CD4-positive, alpha-beta memory T cell (primary cell): Measurements from ENCODE around the gene SMOC1. TPM values are rescaled to one million over a fixed set of nuclear protein-coding genes. Genes with fewer than 3 reads are reported as not detected.

Experiments used
- CTCF ChIA-PET: fragments of 350-600 bp; sonication (Branson Sonifier 250); formaldehyde crosslinking; loops from one replicate; lab custom pipeline; 2021; ENCODE audit warnings: inconsistent platforms; ENCODE audit not compliant: partially characterized antibody; lab: Charles Lee
- POLR2A ChIA-PET: fragments of 350-600 bp; sonication (Branson Sonifier 250); formaldehyde crosslinking; loops from one replicate; lab custom pipeline; 2021; ENCODE audit not compliant: partially characterized antibody; lab: Charles Lee
- DNase-seq, 5 donors: peaks; one replicate each; pipeline versions ENCODE4 v3.0.0 to v3.0.0-alpha.2; 2020 to 2022; ENCODE audit warnings: mixed read lengths in 1 of 5
- H3K27ac ChIP-seq: one replicate; pipeline ENCODE4 v1.7.0; 2013; ENCODE audit warnings: low read depth, low read length
- H3K27me3 ChIP-seq: 2 replicates; pipeline ENCODE4 v1.7.0; 2013; ENCODE audit warnings: mild to moderate bottlenecking, low read length, moderate library complexity; ENCODE audit not compliant: insufficient read depth
- H3K36me3 ChIP-seq: 2 replicates; pipeline ENCODE4 v1.7.0; 2013; ENCODE audit warnings: mild to moderate bottlenecking, low read length, moderate library complexity; ENCODE audit not compliant: insufficient read depth
- H3K4me1 ChIP-seq: 2 replicates; pipeline ENCODE4 v1.7.0; 2013; ENCODE audit warnings: mild to moderate bottlenecking, low read length, moderate library complexity; ENCODE audit not compliant: insufficient read depth
- H3K4me3 ChIP-seq, 2 donors: one replicate each; pipeline ENCODE4 v1.7.0; 2013; ENCODE audit warnings: low read length in 2 of 2, mild to moderate bottlenecking in 1 of 2
- H3K9me3 ChIP-seq, 2 donors: one replicate each; pipeline ENCODE4 v1.7.0; 2013; ENCODE audit warnings: low read length in 2 of 2, control low read depth in 1 of 2; ENCODE audit not compliant: control insufficient read depth in 1 of 2
- H3K27ac Mint-ChIP-seq, 7 donors: one replicate each; pipeline ENCODE4 v1.8.0; 2020 to 2021; ENCODE audit warnings: mixed read lengths in 7 of 7, mild to moderate bottlenecking in 6 of 7, inconsistent platforms in 3 of 7, moderate library complexity in 3 of 7
- H3K27me3 Mint-ChIP-seq, 2 donors: one replicate each; pipeline ENCODE4 v1.8.0; 2020 to 2021; ENCODE audit warnings: mixed read lengths in 2 of 2
- H3K36me3 Mint-ChIP-seq, 2 donors: one replicate each; pipeline ENCODE4 v1.8.0; 2020 to 2021; ENCODE audit warnings: mixed read lengths in 2 of 2, inconsistent platforms in 1 of 2, mild to moderate bottlenecking in 1 of 2
- H3K4me1 Mint-ChIP-seq, 4 donors: one replicate each; pipeline ENCODE4 v1.8.0; 2020 to 2021; ENCODE audit warnings: mixed read lengths in 4 of 4, mild to moderate bottlenecking in 1 of 4
- H3K4me3 Mint-ChIP-seq, 8 donors: one replicate each; pipeline ENCODE4 v1.8.0; 2020 to 2021; ENCODE audit warnings: mixed read lengths in 8 of 8, mild to moderate bottlenecking in 7 of 8, moderate library complexity in 6 of 8, inconsistent platforms in 3 of 8
- H3K9me3 Mint-ChIP-seq, 8 donors: one replicate each; pipeline ENCODE4 v1.8.0; 2020 to 2021; ENCODE audit warnings: mixed read lengths in 8 of 8, mild to moderate bottlenecking in 5 of 8, inconsistent platforms in 3 of 8, moderate library complexity in 1 of 8
- intact Hi-C: fragments of 100-400 bp; cut with micrococcal nuclease; formaldehyde crosslinking; loops from one replicate; pipeline ENCODE4 v1.15.1; 2023
- polyA plus RNA-seq, 2 donors: library from polyadenylated mRNA; unstranded; fragments of 300-500 nt; fragmentation: Illumina TruSeq; gene quantifications; one replicate each; pipeline ENCODE4 v1.2.3, GENCODE V29; 2021
- total RNA-seq, 2 experiments: library from RNA; stranded (reverse); gene quantifications; one replicate each; pipeline ENCODE4 v1.2.3, GENCODE V29; 2021

Gene SMOC1
- total and polyA plus RNA-seq, 4 experiments from 2014 or later = not detected

GRCh38 chr14:70029296-70030132 is 150.3 kb downstream of the SMOC1 start:
- H3K27ac Mint-ChIP-seq = no peak overlapping the region
- H3K4me1 Mint-ChIP-seq = peaks cover 0 to 4% (median under 1%) of the 10 kb centered on the region in 4 donors
- no peaks in the 10 kb centered on the region for H3K36me3 ChIP-seq
- intact Hi-C loops = loop anchor here (5.0 to 10.0 kb wide), 2 partner anchors 295 to 427 kb away; no protein-coding TSS in a partner anchor
- ChIA-PET CTCF (interaction anchor here (1.6 to 3.6 kb wide), 2 partner anchors 208 to 211 kb away, joined by 5 to 35 read pairs; no protein-coding TSS in a partner anchor), POLR2A (no interaction called here)
- H3K4me1 ChIP-seq = no peaks in the 10 kb centered on the region
- no peaks in the 10 kb centered on the region for H3K27me3 ChIP-seq
- no peaks in the 10 kb centered on the region for H3K9me3 ChIP-seq
- H3K36me3 Mint-ChIP-seq = no peaks in the 10 kb centered on the region
- peaks cover 3 to 13% of the 10 kb centered on the region in 2 donors for H3K27me3 Mint-ChIP-seq
- H3K4me3 ChIP-seq = no peak overlapping the region
- H3K27ac ChIP-seq = no peak overlapping the region
- no peak for DNase-seq
- no peak overlapping the region for H3K4me3 Mint-ChIP-seq
- H3K9me3 Mint-ChIP-seq = no peaks in the 10 kb centered on the region

- DNase-seq = no peak
- Histone ChIP-seq H3K36me3 (no peaks in the 10 kb centered on the region), H3K4me3 (no peak overlapping the region), H3K9me3 (no peaks in the 10 kb centered on the region), H3K27ac (no peak overlapping the region), H3K4me1 (no peaks in the 10 kb centered on the region), H3K27me3 (no peaks in the 10 kb centered on the region)
- Mint-ChIP-seq H3K27ac (no peak overlapping the region), H3K27me3 (peaks cover 6 to 10% of the 10 kb centered on the region in 2 donors), H3K36me3 (no peaks in the 10 kb centered on the region), H3K4me1 (peaks cover 0 to 3% (median under 1%) of the 10 kb centered on the region in 4 donors), H3K4me3 (no peak overlapping the region), H3K9me3 (no peaks in the 10 kb centered on the region)
- intact Hi-C loops = no loop called here
- CTCF ChIA-PET = no interaction called here
- POLR2A ChIA-PET = no interaction called here
Measured at GRCh38 chr14:70032016-70032415, 152.8 kb downstream of the SMOC1 start.

- intact Hi-C loops = no loop called here
- ChIA-PET CTCF (no interaction called here), POLR2A (no interaction called here)
- Mint-ChIP-seq H3K27ac (no peak overlapping the region), H3K27me3 (peaks cover 6 to 10% of the 10 kb centered on the region in 2 donors), H3K9me3 (no peaks in the 10 kb centered on the region), H3K36me3 (no peaks in the 10 kb centered on the region), H3K4me3 (no peak overlapping the region), H3K4me1 (peaks cover 0 to 3% (median under 1%) of the 10 kb centered on the region in 4 donors)
- no peaks in the 10 kb centered on the region for H3K4me1 ChIP-seq
- H3K4me3 ChIP-seq = no peak overlapping the region
- no peaks in the 10 kb centered on the region for H3K9me3 ChIP-seq
- H3K36me3 ChIP-seq = no peaks in the 10 kb centered on the region
- no peak overlapping the region for H3K27ac ChIP-seq
- DNase-seq = no peak
- H3K27me3 ChIP-seq = no peaks in the 10 kb centered on the region
Measured at GRCh38 chr14:70032447-70032846, 153.2 kb downstream of the SMOC1 start.

GRCh38 chr14:70033116-70033515 is 153.9 kb downstream of the SMOC1 start:
- no peak for DNase-seq
- no peaks in the 10 kb centered on the region for H3K9me3 ChIP-seq
- Mint-ChIP-seq H3K27ac (no peak overlapping the region), H3K4me3 (no peak overlapping the region), H3K9me3 (no peaks in the 10 kb centered on the region), H3K36me3 (no peaks in the 10 kb centered on the region), H3K4me1 (peaks cover 0 to 2% (median under 1%) of the 10 kb centered on the region in 4 donors), H3K27me3 (peaks cover 6 to 10% of the 10 kb centered on the region in 2 donors)
- intact Hi-C loops = no loop called here
- no peaks in the 10 kb centered on the region for H3K4me1 ChIP-seq
- no peaks in the 10 kb centered on the region for H3K36me3 ChIP-seq
- H3K4me3 ChIP-seq = no peak overlapping the region
- H3K27ac ChIP-seq = no peak overlapping the region
- CTCF ChIA-PET = no interaction called here
- no peaks in the 10 kb centered on the region for H3K27me3 ChIP-seq
- POLR2A ChIA-PET = no interaction called here

GRCh38 chr14:70033561-70033960 is 154.3 kb downstream of the SMOC1 start:
- Mint-ChIP-seq H3K4me1 (no peaks in the 10 kb centered on the region), H3K9me3 (no peaks in the 10 kb centered on the region), H3K27ac (no peak overlapping the region), H3K36me3 (no peaks in the 10 kb centered on the region), H3K27me3 (peaks cover 6 to 9% of the 10 kb centered on the region in 2 donors), H3K4me3 (no peak overlapping the region)
- no peak overlapping the region for H3K4me3 ChIP-seq
- ChIA-PET CTCF (no interaction called here), POLR2A (no interaction called here)
- no peaks in the 10 kb centered on the region for H3K9me3 ChIP-seq
- H3K27me3 ChIP-seq = no peaks in the 10 kb centered on the region
- no peak for DNase-seq
- H3K4me1 ChIP-seq = no peaks in the 10 kb centered on the region
- intact Hi-C loops = no loop called here
- H3K36me3 ChIP-seq = no peaks in the 10 kb centered on the region
- no peak overlapping the region for H3K27ac ChIP-seq

GRCh38 chr14:70034257-70034656 is 155.0 kb downstream of the SMOC1 start:
- ChIA-PET CTCF (no interaction called here), POLR2A (no interaction called here)
- peaks cover 8 to 9% of the 10 kb centered on the region in 2 donors for H3K27me3 Mint-ChIP-seq
- Histone ChIP-seq H3K36me3 (no peaks in the 10 kb centered on the region), H3K9me3 (no peaks in the 10 kb centered on the region), H3K4me3 (no peak overlapping the region), H3K27me3 (no peaks in the 10 kb centered on the region), H3K27ac (no peak overlapping the region), H3K4me1 (no peaks in the 10 kb centered on the region)
- no peak overlapping the region for H3K4me3 Mint-ChIP-seq
- H3K27ac Mint-ChIP-seq = no peak overlapping the region
- intact Hi-C loops = no loop called here
- DNase-seq = no peak
- H3K9me3 Mint-ChIP-seq = no peaks in the 10 kb centered on the region
- H3K4me1 Mint-ChIP-seq = no peaks in the 10 kb centered on the region
- no peaks in the 10 kb centered on the region for H3K36me3 Mint-ChIP-seq

- no peak overlapping the region for H3K4me3 ChIP-seq
- no peaks in the 10 kb centered on the region for H3K36me3 ChIP-seq
- Mint-ChIP-seq H3K36me3 (no peaks in the 10 kb centered on the region), H3K4me1 (no peaks in the 10 kb centered on the region), H3K27ac (no peak overlapping the region), H3K4me3 (no peak overlapping the region), H3K27me3 (peaks cover 5 to 20% of the 10 kb centered on the region in 2 donors), H3K9me3 (peaks cover 0 to 5% (median 0%) of the 10 kb centered on the region in 8 donors)
- no peak for DNase-seq
- no peak overlapping the region for H3K27ac ChIP-seq
- intact Hi-C loops = no loop called here
- ChIA-PET POLR2A (no interaction called here), CTCF (no interaction called here)
- no peaks in the 10 kb centered on the region for H3K9me3 ChIP-seq
- H3K4me1 ChIP-seq = no peaks in the 10 kb centered on the region
- no peaks in the 10 kb centered on the region for H3K27me3 ChIP-seq
Measured at GRCh38 chr14:70036665-70037064, 157.4 kb downstream of the SMOC1 start.
